Measurements from ENCODE around the gene MKX. TPM values are rescaled to one million over a fixed set of nuclear protein-coding genes. Genes with fewer than 3 reads are reported as not detected.

The MKX gene
- total and polyA plus RNA-seq, 9 of the 15 experiments (the other 6 are each of a cell fraction or from before 2014, with no cell fraction given), result 0.07 TPM; not detected in 7

DNA sequence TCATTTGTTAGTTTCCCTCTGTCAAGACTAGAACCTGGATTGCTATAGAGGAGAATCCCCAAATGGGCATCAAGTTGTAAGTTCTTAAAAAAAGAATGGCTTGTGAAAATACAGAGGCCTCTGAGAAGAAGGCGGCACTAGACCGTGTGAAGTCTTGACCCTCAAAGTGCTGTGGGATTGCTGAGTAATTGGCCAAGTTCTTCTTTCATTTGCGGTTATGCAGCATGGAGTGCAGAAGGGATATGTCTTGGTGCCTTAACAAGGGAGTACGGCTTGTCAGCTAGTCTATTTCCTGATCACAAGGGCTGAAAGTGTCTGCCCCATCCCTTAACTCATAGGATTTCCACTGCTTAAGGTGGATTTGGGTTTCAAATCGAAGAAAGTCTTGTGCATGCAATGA, 81.2 kb downstream of the MKX start:
- Histone ChIP-seq H3K27ac (ENCODE audit: extremely low read depth, low read depth, low read length) (no peak overlapping the region), H3K4me2 (ENCODE audit: insufficient read depth, low read length) (no peak overlapping the region), H4K20me1 (replicated peaks; ENCODE audit: control insufficient read depth, insufficient read depth, low read length) (no peaks in the 10 kb centered on the region), H3K9ac (ENCODE audit: insufficient read depth in 1 of 2, low read depth in 2 of 2, low read length in 2 of 2) (no peak overlapping the region), H3K4me1 (replicated peaks in 1 of 2; ENCODE audit: control insufficient read depth in 2 of 2, insufficient read depth in 2 of 2, low read length in 2 of 2) (no peaks in the 10 kb centered on the region), H3K4me3 (no peak overlapping the region), H3K9me1 (ENCODE audit: control insufficient read depth, insufficient read depth, low read length) (no peaks in the 10 kb centered on the region), H3K27me3 (ENCODE audit: control insufficient read depth in 2 of 2, insufficient read depth in 2 of 2, low read length in 2 of 2) (peaks cover 7 to 11% of the 10 kb centered on the region in 2 experiments; a peak in 3 of 5 replicates), H3K36me3 (ENCODE audit: control insufficient read depth, insufficient read depth, low read length) (no peaks in the 10 kb centered on the region), H2AFZ (ENCODE audit: low read depth, low read length) (no peak overlapping the region), H3K9me3 (replicated peaks; ENCODE audit: control insufficient read depth, insufficient read depth, low read depth, low read length) (no peaks in the 10 kb centered on the region), H3K79me2 (ENCODE audit: control insufficient read depth, insufficient read depth, low read length) (no peaks in the 10 kb centered on the region)
- 2% methylated on average over 5 of the region's 5 CpGs for WGBS (ENCODE audit: insufficient coverage, low coverage, missing lambda C conversion rate)
- intact Hi-C loops (cut with micrococcal nuclease), result loop anchor here (10.0 kb wide), 1 partner anchor 290 kb away; no protein-coding TSS in a partner anchor
- FAIRE-seq (no peak), DNase-seq (ENCODE audit: extremely low read depth in 1 of 4, low spot score in 3 of 4) (no peak), ATAC-seq (no peak)
- ChIA-PET CTCF (ENCODE audit: low intra/inter-chr PET ratio) (no interaction called here), POLR2A (no interaction called here)
- no TSS peak for BruUV-seq (replicated peaks)
- TF ChIP-seq JUN (IDR thresholded peaks at IDR 0.05; ENCODE audit: borderline replicate concordance, low read depth, low read length) (no peak), JUN (CRISPR knock-in tag; IDR thresholded peaks at IDR 0.05; ENCODE audit: borderline replicate concordance) (no peak), NBN (IDR thresholded peaks at IDR 0.05; ENCODE audit: low read depth) (no peak)
- in situ Hi-C loops (cut with MboI), result no loop called here

GRCh38 chr10:27663621-27664020, 82.0 kb downstream of the MKX start:
- in situ Hi-C loops (cut with MboI), result no loop called here
- H3K4me1 ChIP-seq (replicated peaks in 1 of 2; ENCODE audit: control insufficient read depth in 2 of 2, insufficient read depth in 2 of 2, low read length in 2 of 2), result no peaks in the 10 kb centered on the region
- POLR2A ChIA-PET, result no interaction called here
- H3K4me3 ChIP-seq, result no peak overlapping the region
- DNase-seq (ENCODE audit: extremely low read depth in 1 of 4, low spot score in 3 of 4), result no peak
- peaks cover 11 to 15% of the 10 kb centered on the region in 2 experiments; a peak in 3 of 5 replicates for H3K27me3 ChIP-seq (ENCODE audit: control insufficient read depth in 2 of 2, insufficient read depth in 2 of 2, low read length in 2 of 2)
- FAIRE-seq, result no peak
- H3K36me3 ChIP-seq (ENCODE audit: control insufficient read depth, insufficient read depth, low read length), result no peaks in the 10 kb centered on the region
- no peaks in the 10 kb centered on the region for H3K79me2 ChIP-seq (ENCODE audit: control insufficient read depth, insufficient read depth, low read length)
- no peak for ATAC-seq
- CTCF ChIA-PET (ENCODE audit: low intra/inter-chr PET ratio), result no interaction called here
- intact Hi-C loops (cut with micrococcal nuclease), result loop anchor here (10.0 kb wide), 1 partner anchor 289 kb away; no protein-coding TSS in a partner anchor
- no peak overlapping the region for H2AFZ ChIP-seq (ENCODE audit: low read depth, low read length)
- no peak overlapping the region for H3K9ac ChIP-seq (ENCODE audit: insufficient read depth in 1 of 2, low read depth in 2 of 2, low read length in 2 of 2)
- BruUV-seq (replicated peaks), result no TSS peak
- H3K9me3 ChIP-seq (replicated peaks; ENCODE audit: control insufficient read depth, insufficient read depth, low read depth, low read length), result no peaks in the 10 kb centered on the region
- H4K20me1 ChIP-seq (replicated peaks; ENCODE audit: control insufficient read depth, insufficient read depth, low read length), result no peaks in the 10 kb centered on the region
- H3K27ac ChIP-seq (ENCODE audit: extremely low read depth, low read depth, low read length), result no peak overlapping the region
- no peak overlapping the region for H3K4me2 ChIP-seq (ENCODE audit: insufficient read depth, low read length)
- no peaks in the 10 kb centered on the region for H3K9me1 ChIP-seq (ENCODE audit: control insufficient read depth, insufficient read depth, low read length)
- TF ChIP-seq BACH1 (tag; IDR thresholded peaks at IDR 0.05) (no peak), FIP1L1 (IDR thresholded peaks at IDR 0.05; ENCODE audit: low read depth, low read length, poor library complexity, severe bottlenecking) (no peak), POU5F1 (IDR thresholded peaks at IDR 0.05; ENCODE audit: borderline replicate concordance, low read depth, low read length, partially characterized antibody) (no peak), NONO (IDR thresholded peaks at IDR 0.05; ENCODE audit: low read depth in 2 of 2, low read length in 1 of 2) (no peak), NR2C2 (CRISPR knock-in tag; IDR thresholded peaks at IDR 0.05) (no peak), NR2C2 (tag; IDR thresholded peaks at IDR 0.05) (no peak), FOXK2 (conservative IDR thresholded peaks at IDR 0.05 in 1 of 2, IDR thresholded peaks at IDR 0.05 in 1 of 2; ENCODE audit: low read depth in 2 of 2) (no peak), ZNF280B (CRISPR knock-in tag; IDR thresholded peaks at IDR 0.05) (no peak), MTA1 (IDR thresholded peaks at IDR 0.05; ENCODE audit: borderline replicate concordance) (no peak), SMAD4 (CRISPR knock-in tag; conservative IDR thresholded peaks at IDR 0.05) (no peak)
- TF ChIP-seq, protein P1, sequence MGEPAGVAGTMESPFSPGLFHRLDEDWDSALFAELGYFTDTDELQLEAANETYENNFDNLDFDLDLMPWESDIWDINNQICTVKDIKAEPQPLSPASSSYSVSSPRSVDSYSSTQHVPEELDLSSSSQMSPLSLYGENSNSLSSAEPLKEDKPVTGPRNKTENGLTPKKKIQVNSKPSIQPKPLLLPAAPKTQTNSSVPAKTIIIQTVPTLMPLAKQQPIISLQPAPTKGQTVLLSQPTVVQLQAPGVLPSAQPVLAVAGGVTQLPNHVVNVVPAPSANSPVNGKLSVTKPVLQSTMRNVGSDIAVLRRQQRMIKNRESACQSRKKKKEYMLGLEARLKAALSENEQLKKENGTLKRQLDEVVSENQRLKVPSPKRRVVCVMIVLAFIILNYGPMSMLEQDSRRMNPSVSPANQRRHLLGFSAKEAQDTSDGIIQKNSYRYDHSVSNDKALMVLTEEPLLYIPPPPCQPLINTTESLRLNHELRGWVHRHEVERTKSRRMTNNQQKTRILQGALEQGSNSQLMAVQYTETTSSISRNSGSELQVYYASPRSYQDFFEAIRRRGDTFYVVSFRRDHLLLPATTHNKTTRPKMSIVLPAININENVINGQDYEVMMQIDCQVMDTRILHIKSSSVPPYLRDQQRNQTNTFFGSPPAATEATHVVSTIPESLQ (CRISPR knock-in tag; IDR thresholded peaks at IDR 0.05), result no peak
